Muscle layer of colon (tissue), 2 donors: ENCODE data around the gene LCN1.

ENCODE experiments used
- H3K27ac ChIP-seq: one replicate; pipeline ENCODE4 v1.7.0; 2013; ENCODE audit warnings: low read depth, mild to moderate bottlenecking, low read length, moderate library complexity
- H3K27me3 ChIP-seq, 2 donors: one replicate each; pipeline ENCODE4 v1.7.0; 2013; ENCODE audit warnings: low read length in 2 of 2, mild to moderate bottlenecking in 2 of 2; ENCODE audit not compliant: insufficient read depth in 2 of 2, control insufficient read depth in 1 of 2
- H3K36me3 ChIP-seq: one replicate; pipeline ENCODE4 v1.7.0; 2013; ENCODE audit warnings: mild to moderate bottlenecking, low read length; ENCODE audit not compliant: insufficient read depth
- H3K4me1 ChIP-seq: one replicate; pipeline ENCODE4 v1.7.0; 2013; ENCODE audit warnings: mild to moderate bottlenecking, low read length; ENCODE audit not compliant: insufficient read depth
- H3K4me3 ChIP-seq, 2 donors: one replicate each; pipeline ENCODE4 v1.7.0; 2013; ENCODE audit warnings: low read length in 2 of 2, low read depth in 1 of 2, mild to moderate bottlenecking in 1 of 2, moderate library complexity in 1 of 2
- H3K9ac ChIP-seq: one replicate; pipeline ENCODE4 v1.7.0; 2013; ENCODE audit warnings: low read length
- H3K9me3 ChIP-seq: one replicate; pipeline ENCODE4 v1.7.0; 2013; ENCODE audit warnings: mild to moderate bottlenecking, low read length
- donor health status: abdominal sarcoma.
- donor health status: Adenocarcinoma of cecum.

Gene LCN1

GRCh38 chr9:135482015-135482754 lies 39.1 kb upstream of the LCN1 start:
- no peak overlapping the region for H3K9ac ChIP-seq
- H3K4me3 ChIP-seq: no peak overlapping the region
- H3K27ac ChIP-seq: no peak overlapping the region
- H3K9me3 ChIP-seq: no peaks in the 10 kb centered on the region
- H3K27me3 ChIP-seq: no peaks in the 10 kb centered on the region
- peaks cover 30% of the 10 kb centered on the region for H3K36me3 ChIP-seq
- peaks cover 8% of the 10 kb centered on the region for H3K4me1 ChIP-seq

GRCh38 chr9:135484460-135485277 lies 36.6 kb upstream of the LCN1 start:
- Histone ChIP-seq H3K9me3 (no peaks in the 10 kb centered on the region), H3K27me3 (no peaks in the 10 kb centered on the region), H3K4me1 (peaks cover 8% of the 10 kb centered on the region), H3K27ac (no peak overlapping the region), H3K9ac (no peak overlapping the region), H3K4me3 (no peak overlapping the region), H3K36me3 (peaks cover 30% of the 10 kb centered on the region)

GRCh38 chr9:135485385-135485784 lies 35.9 kb upstream of the LCN1 start:
- Histone ChIP-seq H3K27me3 (no peaks in the 10 kb centered on the region), H3K9me3 (no peaks in the 10 kb centered on the region), H3K27ac (no peak overlapping the region), H3K9ac (no peak overlapping the region), H3K4me1 (peaks cover 8% of the 10 kb centered on the region), H3K4me3 (no peak overlapping the region), H3K36me3 (peaks cover 30% of the 10 kb centered on the region)

DNA sequence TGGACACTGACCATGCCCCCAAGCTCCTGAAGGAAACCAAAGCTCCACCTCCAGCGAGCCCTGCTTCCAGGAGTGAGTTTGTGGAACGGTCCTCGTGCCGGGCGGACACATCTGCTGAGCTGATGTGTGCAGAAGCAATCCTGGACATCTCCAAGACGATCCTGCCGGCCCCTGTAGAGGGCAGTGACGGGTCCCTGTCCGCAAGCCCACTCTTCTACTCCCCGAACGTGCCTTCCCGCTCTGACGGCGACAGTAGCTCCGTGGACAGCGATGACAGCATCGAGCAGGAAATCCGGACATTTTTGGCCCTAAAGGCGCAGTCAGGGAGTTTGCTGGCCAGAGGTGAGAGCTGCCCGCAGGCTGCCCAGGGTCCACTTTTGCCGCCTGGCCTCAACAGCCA lies 35.4 kb upstream of the LCN1 start:
- Histone ChIP-seq H3K4me1 (peaks cover 5% of the 10 kb centered on the region), H3K27ac (no peak overlapping the region), H3K4me3 (no peak overlapping the region), H3K9ac (no peak overlapping the region), H3K27me3 (no peaks in the 10 kb centered on the region), H3K9me3 (no peaks in the 10 kb centered on the region), H3K36me3 (peaks cover 30% of the 10 kb centered on the region)

DNA sequence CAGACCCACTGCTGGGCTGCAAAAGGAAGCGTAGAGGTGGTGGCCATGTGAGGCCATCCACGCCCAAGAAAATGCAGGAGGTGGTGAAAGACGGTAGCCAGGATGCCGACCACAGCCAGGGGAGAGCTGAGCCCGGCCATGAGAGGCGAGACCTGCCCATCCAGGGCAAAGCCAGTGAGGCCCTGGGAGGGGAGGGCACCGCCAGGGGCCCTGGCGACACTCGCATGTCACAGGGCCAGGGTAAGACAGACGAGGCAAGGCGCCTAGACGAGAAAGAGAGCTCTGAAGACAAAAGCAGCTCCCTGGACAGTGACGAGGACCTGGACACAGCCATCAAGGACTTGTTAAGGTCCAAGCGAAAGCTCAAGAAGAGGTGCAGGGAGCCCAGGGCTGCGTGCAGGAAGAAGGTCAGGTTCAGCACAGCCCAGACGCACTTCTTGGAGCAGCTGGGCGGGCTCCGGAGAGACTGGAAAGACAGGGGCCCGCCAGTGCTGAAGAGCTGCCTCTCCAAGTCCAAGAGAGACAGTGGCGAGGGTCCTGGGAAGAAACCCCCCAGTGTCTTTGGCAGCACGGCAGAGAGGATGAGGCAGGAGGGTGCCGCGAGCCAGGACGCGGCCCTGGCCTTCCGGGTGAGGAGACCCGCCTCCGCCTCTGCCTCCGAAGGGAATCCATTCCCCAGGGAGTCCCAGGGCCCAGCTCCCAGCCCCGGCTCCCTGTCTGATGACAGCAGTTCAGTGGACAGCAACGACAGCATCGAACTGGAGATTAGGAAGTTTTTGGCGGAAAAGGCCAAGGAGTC lies 34.8 kb upstream of the LCN1 start:
- no peaks in the 10 kb centered on the region for H3K4me1 ChIP-seq
- peaks cover 30% of the 10 kb centered on the region for H3K36me3 ChIP-seq
- no peak overlapping the region for H3K27ac ChIP-seq
- no peaks in the 10 kb centered on the region for H3K27me3 ChIP-seq
- H3K4me3 ChIP-seq: no peak overlapping the region
- H3K9ac ChIP-seq: no peak overlapping the region
- H3K9me3 ChIP-seq: no peaks in the 10 kb centered on the region

- Histone ChIP-seq H3K4me1 (no peaks in the 10 kb centered on the region), H3K9ac (no peak overlapping the region), H3K27me3 (no peaks in the 10 kb centered on the region), H3K9me3 (no peaks in the 10 kb centered on the region), H3K27ac (no peak overlapping the region), H3K36me3 (peaks cover 30% of the 10 kb centered on the region), H3K4me3 (no peak overlapping the region)
Measured at GRCh38 chr9:135487281-135488012, 33.8 kb upstream of the LCN1 start.

GRCh38 chr9:135488013-135488330 lies 33.3 kb upstream of the LCN1 start:
- H3K36me3 ChIP-seq: peaks cover 30% of the 10 kb centered on the region
- no peaks in the 10 kb centered on the region for H3K9me3 ChIP-seq
- H3K4me1 ChIP-seq: no peaks in the 10 kb centered on the region
- no peak overlapping the region for H3K4me3 ChIP-seq
- H3K27me3 ChIP-seq: no peaks in the 10 kb centered on the region
- H3K9ac ChIP-seq: no peak overlapping the region
- no peak overlapping the region for H3K27ac ChIP-seq

DNA sequence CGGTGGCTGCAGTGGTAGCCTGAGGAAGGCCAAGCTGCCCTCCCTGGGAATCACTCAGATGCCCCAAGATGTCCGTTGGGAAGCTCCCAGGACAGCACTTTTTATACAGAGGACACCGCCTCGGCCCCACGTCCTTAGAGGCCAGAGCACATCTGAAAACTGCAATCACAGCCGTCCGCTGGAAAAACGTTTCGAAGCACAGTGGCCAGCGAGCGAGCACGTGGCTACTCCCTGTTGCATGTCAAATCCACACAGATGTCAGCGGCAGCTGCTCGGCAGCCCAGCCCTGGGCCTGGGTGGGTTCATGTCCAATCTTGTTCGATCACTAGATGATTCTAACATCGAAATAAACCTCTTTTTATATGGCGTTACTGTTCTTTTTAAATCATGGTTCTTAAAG lies 32.7 kb upstream of the LCN1 start:
- Histone ChIP-seq H3K9me3 (no peaks in the 10 kb centered on the region), H3K36me3 (peaks cover 30% of the 10 kb centered on the region), H3K27me3 (no peaks in the 10 kb centered on the region), H3K27ac (no peak overlapping the region), H3K4me3 (no peak overlapping the region), H3K4me1 (no peaks in the 10 kb centered on the region), H3K9ac (no peak overlapping the region)

GRCh38 chr9:135489188-135489906 lies 31.9 kb upstream of the LCN1 start:
- Histone ChIP-seq H3K9ac (no peak overlapping the region), H3K36me3 (peaks cover 25% of the 10 kb centered on the region), H3K27ac (no peak overlapping the region), H3K27me3 (no peaks in the 10 kb centered on the region), H3K9me3 (no peaks in the 10 kb centered on the region), H3K4me1 (no peaks in the 10 kb centered on the region), H3K4me3 (no peak overlapping the region)

DNA sequence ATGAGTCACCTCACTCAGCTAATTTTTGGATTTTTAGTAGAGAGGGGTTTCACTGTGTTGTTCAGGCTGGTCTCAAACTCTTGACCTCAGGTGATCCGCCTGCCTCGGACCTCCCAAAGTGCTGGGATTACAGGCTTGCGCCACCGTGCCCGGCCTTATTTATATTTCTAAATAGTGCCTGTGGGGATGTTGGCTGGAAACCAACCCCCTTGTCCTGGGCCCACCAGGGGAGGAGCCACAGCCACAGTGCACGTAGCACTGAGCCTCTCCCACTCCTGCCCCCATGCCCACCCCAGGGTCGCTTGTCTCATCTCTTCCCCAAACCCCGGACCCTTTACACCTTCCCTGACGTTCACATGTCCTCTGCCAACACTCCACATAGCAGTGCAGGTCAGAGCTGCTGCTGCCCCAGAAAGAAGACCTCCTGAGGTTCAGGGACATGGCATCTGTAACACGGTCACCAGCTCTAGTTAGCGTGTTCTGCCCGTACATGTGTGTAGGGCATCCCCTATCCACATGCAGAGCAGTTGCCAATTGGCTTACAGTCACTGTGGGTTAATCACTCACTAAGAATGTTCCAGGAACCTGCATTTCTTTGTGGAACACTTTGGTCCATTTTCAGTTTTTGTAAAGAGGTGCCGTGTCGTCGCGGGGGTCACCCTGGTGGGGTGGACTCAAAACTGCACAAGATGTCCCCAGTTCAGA lies 30.9 kb upstream of the LCN1 start:
- H3K4me1 ChIP-seq: no peaks in the 10 kb centered on the region
- H3K27me3 ChIP-seq: no peaks in the 10 kb centered on the region
- H3K9ac ChIP-seq: no peak overlapping the region
- no peak overlapping the region for H3K4me3 ChIP-seq
- no peak overlapping the region for H3K27ac ChIP-seq
- no peaks in the 10 kb centered on the region for H3K9me3 ChIP-seq
- H3K36me3 ChIP-seq: peaks cover 16% of the 10 kb centered on the region
